HEK293 (cell line): ENCODE measurements around the gene CXCL1.

Experiments
- CTCF ChIA-PET: fragments of 350-600 bp; formaldehyde crosslinking; extraction: SDS; loops from one replicate; lab custom pipeline; 2021; ENCODE audit warnings: antibody characterized with exemption; lab: Yijun Ruan, JAX
- POLR2A ChIA-PET: fragments of 300-600 bp; formaldehyde crosslinking; extraction: SDS; loops from one replicate; lab custom pipeline; 2020; ENCODE audit warnings: antibody characterized with exemption, inconsistent platforms; lab: Yijun Ruan, JAX
- H3K27ac ChIP-seq: fragments of 200-500 bp; sonication (Bioruptor generic); 2 replicates; pipeline ENCODE4 v1.5.1; 2014; ENCODE audit warnings: low read depth, low read length, control low read depth, inconsistent platforms; ENCODE audit errors: extremely low read depth
- H3K36me3 ChIP-seq, 2 experiments: fragments of 200-500 bp in 1 of 2; sonication (Bioruptor generic) in 1 of 2; 1 replicate in 1 of 2; 2 replicates in 1 of 2; pipeline ENCODE4 v1.5.1; 2014 to 2017; ENCODE audit warnings: inconsistent platforms in 2 of 2, low read length in 2 of 2; ENCODE audit not compliant: control insufficient read depth in 2 of 2, insufficient read depth in 1 of 2
- H3K4me1 ChIP-seq: fragments of 200-500 bp; sonication (Bioruptor generic); 2 replicates; pipeline ENCODE4 v1.5.1; 2014; ENCODE audit warnings: mild to moderate bottlenecking, low read length, inconsistent platforms; ENCODE audit not compliant: control insufficient read depth, insufficient read depth
- H3K4me3 ChIP-seq: 2 replicates; pipeline ENCODE4 v1.5.1; 2011; ENCODE audit warnings: low read depth, mild to moderate bottlenecking, control low read depth, low read length, moderate library complexity
- H3K9me3 ChIP-seq: fragments of 200-500 bp; sonication (Bioruptor generic); 2 replicates; pipeline ENCODE4 v1.5.1; 2014; ENCODE audit warnings: low read depth, low read length, inconsistent platforms; ENCODE audit not compliant: control insufficient read depth, insufficient read depth
- KLF7 ChIP-seq: fragments of 450-650 bp; formaldehyde crosslinking; IDR thresholded peaks from 2 replicates; pipeline ENCODE4 v1.5.1; 2016; ENCODE audit warnings: missing biosample characterization, missing genetic modification characterization, borderline replicate concordance
- RBAK ChIP-seq: fragments of 450-650 bp; formaldehyde crosslinking; IDR thresholded peaks from 2 replicates; pipeline ENCODE4 v1.5.1; 2016; ENCODE audit warnings: missing biosample characterization, missing genetic modification characterization
- ZBTB20 ChIP-seq: fragments of 450-650 bp; formaldehyde crosslinking; IDR thresholded peaks from 2 replicates; pipeline ENCODE4 v1.5.1; 2016; ENCODE audit warnings: missing biosample characterization, missing genetic modification characterization
- ZFHX2 ChIP-seq: fragments of 450-650 bp; formaldehyde crosslinking; conservative IDR thresholded peaks from 2 replicates; pipeline ENCODE4 v1.5.1; 2016; ENCODE audit warnings: missing biosample characterization, missing genetic modification characterization
- ZNF10 ChIP-seq: fragments of 450-650 bp; formaldehyde crosslinking; IDR thresholded peaks from 2 replicates; pipeline ENCODE4 v1.5.1; 2017; ENCODE audit warnings: missing biosample characterization, missing genetic modification characterization
- ZNF112 ChIP-seq: fragments of 450-650 bp; formaldehyde crosslinking; IDR thresholded peaks from 2 replicates; pipeline ENCODE4 v1.5.0; 2017; ENCODE audit warnings: missing biosample characterization, missing genetic modification characterization
- ZNF114 ChIP-seq: fragments of 450-650 bp; formaldehyde crosslinking; IDR thresholded peaks from 2 replicates; pipeline ENCODE4 v1.5.0; 2017; ENCODE audit warnings: missing biosample characterization, missing genetic modification characterization
- ZNF157 ChIP-seq: fragments of 450-650 bp; formaldehyde crosslinking; IDR thresholded peaks from 2 replicates; pipeline ENCODE4 v1.5.1; 2016; ENCODE audit warnings: missing biosample characterization, missing genetic modification characterization
- ZNF664 ChIP-seq: fragments of 450-650 bp; formaldehyde crosslinking; IDR thresholded peaks from 2 replicates; pipeline ENCODE4 v1.5.1; 2016; ENCODE audit warnings: missing biosample characterization, missing genetic modification characterization
- ZNF701 ChIP-seq: fragments of 450-650 bp; formaldehyde crosslinking; IDR thresholded peaks from 2 replicates; pipeline ENCODE4 v1.5.1; 2016; ENCODE audit warnings: missing biosample characterization, missing genetic modification characterization
- ZNF830 ChIP-seq: fragments of 450-650 bp; IDR thresholded peaks from 2 replicates; pipeline ENCODE4 v1.5.0; 2018; ENCODE audit warnings: missing biosample characterization, missing genetic modification characterization, low read depth, mild to moderate bottlenecking, moderate library complexity
- ZNF843 ChIP-seq: fragments of 450-650 bp; formaldehyde crosslinking; IDR thresholded peaks from 2 replicates; pipeline ENCODE4 v1.5.1; 2016; ENCODE audit warnings: missing biosample characterization, missing genetic modification characterization
- TF ChIP-seq, protein P1 (sequence below): fragments of 450-650 bp; formaldehyde crosslinking; IDR thresholded peaks from 2 replicates; pipeline ENCODE4 v1.5.1; 2016; ENCODE audit warnings: missing biosample characterization, missing genetic modification characterization
- TF ChIP-seq, protein P2 (sequence below): fragments of 450-650 bp; formaldehyde crosslinking; conservative IDR thresholded peaks from 2 replicates; pipeline ENCODE4 v1.5.1; 2016; ENCODE audit warnings: low read depth, missing biosample characterization, missing genetic modification characterization
- TF ChIP-seq, protein P3 (sequence below): IDR thresholded peaks from 2 replicates; pipeline ENCODE4 v1.6.1; 2011; ENCODE audit warnings: mild to moderate bottlenecking, low read depth, low read length, borderline replicate concordance
- TF ChIP-seq, protein P4 (sequence below): fragments of 450-650 bp; formaldehyde crosslinking; IDR thresholded peaks from 2 replicates; pipeline ENCODE4 v1.5.1; 2016; ENCODE audit warnings: missing biosample characterization, missing genetic modification characterization
- TF ChIP-seq, protein P5 (sequence below): fragments of 450-650 bp; formaldehyde crosslinking; IDR thresholded peaks from 2 replicates; pipeline ENCODE4 v1.5.1; 2017; ENCODE audit warnings: missing biosample characterization, missing genetic modification characterization

The CXCL1 gene

DNA sequence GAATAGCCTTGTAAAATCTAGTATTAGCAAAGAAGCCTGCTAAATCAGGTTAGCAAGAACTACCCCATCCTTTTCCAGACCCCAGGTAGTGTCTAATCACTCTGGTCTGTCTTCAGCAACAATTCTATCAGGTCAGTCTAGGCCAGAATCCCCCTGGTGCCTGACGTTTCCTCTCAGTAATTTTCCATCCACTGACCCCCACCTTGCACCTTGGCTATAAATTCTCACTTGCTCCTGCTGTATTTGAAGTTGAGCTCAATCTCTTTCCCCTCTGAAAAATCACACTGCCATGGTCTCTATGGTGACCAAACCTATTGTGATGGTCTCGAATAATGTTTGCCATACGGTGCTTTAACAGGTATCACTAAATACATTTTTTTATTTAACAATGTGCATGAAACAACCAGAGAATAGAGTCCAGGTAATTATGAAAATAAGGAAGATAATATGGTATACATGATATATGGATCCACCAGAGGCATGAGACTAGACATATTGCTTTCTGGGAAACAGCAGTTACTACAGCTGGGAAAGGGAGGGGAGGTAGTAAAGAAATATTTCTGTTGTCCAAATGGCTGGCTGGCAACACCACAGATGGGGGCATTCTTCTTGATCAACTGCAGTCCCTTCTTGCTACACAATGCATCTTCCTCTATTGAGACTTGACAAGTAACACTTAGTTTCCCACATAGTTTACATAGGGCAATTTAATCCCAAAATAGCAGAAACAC, 33.8 kb downstream of the CXCL1 start:
- TF ChIP-seq ZNF112 (tag by site-specific recombination), result no peak
- no peak for TF ChIP-seq ZNF10 (tag by site-specific recombination)
- no peak for TF ChIP-seq ZNF701
- TF ChIP-seq ZNF157, result no peak
- TF ChIP-seq, protein P1, sequence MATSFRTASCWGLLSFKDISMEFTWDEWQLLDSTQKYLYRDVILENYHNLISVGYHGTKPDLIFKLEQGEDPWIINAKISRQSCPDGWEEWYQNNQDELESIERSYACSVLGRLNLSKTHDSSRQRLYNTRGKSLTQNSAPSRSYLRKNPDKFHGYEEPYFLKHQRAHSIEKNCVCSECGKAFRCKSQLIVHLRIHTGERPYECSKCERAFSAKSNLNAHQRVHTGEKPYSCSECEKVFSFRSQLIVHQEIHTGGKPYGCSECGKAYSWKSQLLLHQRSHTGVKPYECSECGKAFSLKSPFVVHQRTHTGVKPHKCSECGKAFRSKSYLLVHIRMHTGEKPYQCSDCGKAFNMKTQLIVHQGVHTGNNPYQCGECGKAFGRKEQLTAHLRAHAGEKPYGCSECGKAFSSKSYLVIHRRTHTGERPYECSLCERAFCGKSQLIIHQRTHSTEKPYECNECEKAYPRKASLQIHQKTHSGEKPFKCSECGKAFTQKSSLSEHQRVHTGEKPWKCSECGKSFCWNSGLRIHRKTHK (tag by site-specific recombination), result no peak
- TF ChIP-seq KLF7 (tag by site-specific recombination), result no peak
- TF ChIP-seq ZNF843 (tag by site-specific recombination), result no peak
- TF ChIP-seq, protein P2, sequence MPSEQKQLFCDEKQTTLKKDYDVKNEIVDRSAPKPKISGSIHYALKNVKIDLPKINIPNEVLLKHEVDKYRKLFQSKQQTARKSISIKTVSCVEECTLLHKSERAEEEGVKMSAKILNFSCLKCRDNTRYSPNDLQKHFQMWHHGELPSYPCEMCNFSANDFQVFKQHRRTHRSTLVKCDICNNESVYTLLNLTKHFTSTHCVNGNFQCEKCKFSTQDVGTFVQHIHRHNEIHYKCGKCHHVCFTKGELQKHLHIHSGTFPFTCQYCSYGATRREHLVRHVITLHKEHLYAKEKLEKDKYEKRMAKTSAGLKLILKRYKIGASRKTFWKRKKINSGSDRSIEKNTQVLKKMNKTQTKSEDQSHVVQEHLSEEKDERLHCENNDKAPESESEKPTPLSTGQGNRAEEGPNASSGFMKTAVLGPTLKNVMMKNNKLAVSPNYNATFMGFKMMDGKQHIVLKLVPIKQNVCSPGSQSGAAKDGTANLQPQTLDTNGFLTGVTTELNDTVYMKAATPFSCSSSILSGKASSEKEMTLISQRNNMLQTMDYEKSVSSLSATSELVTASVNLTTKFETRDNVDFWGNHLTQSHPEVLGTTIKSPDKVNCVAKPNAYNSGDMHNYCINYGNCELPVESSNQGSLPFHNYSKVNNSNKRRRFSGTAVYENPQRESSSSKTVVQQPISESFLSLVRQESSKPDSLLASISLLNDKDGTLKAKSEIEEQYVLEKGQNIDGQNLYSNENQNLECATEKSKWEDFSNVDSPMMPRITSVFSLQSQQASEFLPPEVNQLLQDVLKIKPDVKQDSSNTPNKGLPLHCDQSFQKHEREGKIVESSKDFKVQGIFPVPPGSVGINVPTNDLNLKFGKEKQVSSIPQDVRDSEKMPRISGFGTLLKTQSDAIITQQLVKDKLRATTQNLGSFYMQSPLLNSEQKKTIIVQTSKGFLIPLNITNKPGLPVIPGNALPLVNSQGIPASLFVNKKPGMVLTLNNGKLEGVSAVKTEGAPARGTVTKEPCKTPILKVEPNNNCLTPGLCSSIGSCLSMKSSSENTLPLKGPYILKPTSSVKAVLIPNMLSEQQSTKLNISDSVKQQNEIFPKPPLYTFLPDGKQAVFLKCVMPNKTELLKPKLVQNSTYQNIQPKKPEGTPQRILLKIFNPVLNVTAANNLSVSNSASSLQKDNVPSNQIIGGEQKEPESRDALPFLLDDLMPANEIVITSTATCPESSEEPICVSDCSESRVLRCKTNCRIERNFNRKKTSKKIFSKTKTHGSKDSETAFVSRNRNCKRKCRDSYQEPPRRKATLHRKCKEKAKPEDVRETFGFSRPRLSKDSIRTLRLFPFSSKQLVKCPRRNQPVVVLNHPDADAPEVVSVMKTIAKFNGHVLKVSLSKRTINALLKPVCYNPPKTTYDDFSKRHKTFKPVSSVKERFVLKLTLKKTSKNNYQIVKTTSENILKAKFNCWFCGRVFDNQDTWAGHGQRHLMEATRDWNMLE (tag by site-specific recombination), result no peak
- TF ChIP-seq ZNF664 (tag by site-specific recombination), result no peak
- TF ChIP-seq, protein P3, sequence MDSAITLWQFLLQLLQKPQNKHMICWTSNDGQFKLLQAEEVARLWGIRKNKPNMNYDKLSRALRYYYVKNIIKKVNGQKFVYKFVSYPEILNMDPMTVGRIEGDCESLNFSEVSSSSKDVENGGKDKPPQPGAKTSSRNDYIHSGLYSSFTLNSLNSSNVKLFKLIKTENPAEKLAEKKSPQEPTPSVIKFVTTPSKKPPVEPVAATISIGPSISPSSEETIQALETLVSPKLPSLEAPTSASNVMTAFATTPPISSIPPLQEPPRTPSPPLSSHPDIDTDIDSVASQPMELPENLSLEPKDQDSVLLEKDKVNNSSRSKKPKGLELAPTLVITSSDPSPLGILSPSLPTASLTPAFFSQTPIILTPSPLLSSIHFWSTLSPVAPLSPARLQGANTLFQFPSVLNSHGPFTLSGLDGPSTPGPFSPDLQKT, result no peak
- TF ChIP-seq, protein P4, sequence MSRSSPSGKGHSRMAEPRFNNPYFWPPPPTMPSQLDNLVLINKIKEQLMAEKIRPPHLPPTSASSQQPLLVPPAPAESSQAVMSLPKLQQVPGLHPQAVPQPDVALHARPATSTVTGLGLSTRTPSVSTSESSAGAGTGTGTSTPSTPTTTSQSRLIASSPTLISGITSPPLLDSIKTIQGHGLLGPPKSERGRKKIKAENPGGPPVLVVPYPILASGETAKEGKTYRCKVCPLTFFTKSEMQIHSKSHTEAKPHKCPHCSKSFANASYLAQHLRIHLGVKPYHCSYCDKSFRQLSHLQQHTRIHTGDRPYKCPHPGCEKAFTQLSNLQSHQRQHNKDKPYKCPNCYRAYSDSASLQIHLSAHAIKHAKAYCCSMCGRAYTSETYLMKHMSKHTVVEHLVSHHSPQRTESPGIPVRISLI (tag by site-specific recombination), result no peak
- no peak for TF ChIP-seq ZBTB20
- TF ChIP-seq, protein P5, sequence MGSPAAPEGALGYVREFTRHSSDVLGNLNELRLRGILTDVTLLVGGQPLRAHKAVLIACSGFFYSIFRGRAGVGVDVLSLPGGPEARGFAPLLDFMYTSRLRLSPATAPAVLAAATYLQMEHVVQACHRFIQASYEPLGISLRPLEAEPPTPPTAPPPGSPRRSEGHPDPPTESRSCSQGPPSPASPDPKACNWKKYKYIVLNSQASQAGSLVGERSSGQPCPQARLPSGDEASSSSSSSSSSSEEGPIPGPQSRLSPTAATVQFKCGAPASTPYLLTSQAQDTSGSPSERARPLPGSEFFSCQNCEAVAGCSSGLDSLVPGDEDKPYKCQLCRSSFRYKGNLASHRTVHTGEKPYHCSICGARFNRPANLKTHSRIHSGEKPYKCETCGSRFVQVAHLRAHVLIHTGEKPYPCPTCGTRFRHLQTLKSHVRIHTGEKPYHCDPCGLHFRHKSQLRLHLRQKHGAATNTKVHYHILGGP (tag by site-specific recombination), result no peak
- no peak for TF ChIP-seq ZNF830 (tag by site-specific recombination)
- TF ChIP-seq RBAK (tag by site-specific recombination), result no peak
- TF ChIP-seq ZFHX2 (tag by site-specific recombination), result no peak
- no peak for TF ChIP-seq ZNF114 (tag by site-specific recombination)
- ChIA-PET CTCF (no interaction called here), POLR2A (no interaction called here)
- Histone ChIP-seq H3K27ac (no peak overlapping the region), H3K9me3 (no peaks in the 10 kb centered on the region), H3K4me3 (no peak overlapping the region), H3K4me1 (no peaks in the 10 kb centered on the region), H3K36me3 (no peaks in the 10 kb centered on the region)
